ENCODE results near the gene GPC6. TPM values are rescaled to one million over a fixed set of nuclear protein-coding genes. Genes with fewer than 3 reads are reported as not detected.

The GPC6 gene
- polyA plus RNA-seq, 1 donor (not counting 4 experiments of a cell fraction or from before 2014, with no cell fraction given), result 0.42 TPM

DNA sequence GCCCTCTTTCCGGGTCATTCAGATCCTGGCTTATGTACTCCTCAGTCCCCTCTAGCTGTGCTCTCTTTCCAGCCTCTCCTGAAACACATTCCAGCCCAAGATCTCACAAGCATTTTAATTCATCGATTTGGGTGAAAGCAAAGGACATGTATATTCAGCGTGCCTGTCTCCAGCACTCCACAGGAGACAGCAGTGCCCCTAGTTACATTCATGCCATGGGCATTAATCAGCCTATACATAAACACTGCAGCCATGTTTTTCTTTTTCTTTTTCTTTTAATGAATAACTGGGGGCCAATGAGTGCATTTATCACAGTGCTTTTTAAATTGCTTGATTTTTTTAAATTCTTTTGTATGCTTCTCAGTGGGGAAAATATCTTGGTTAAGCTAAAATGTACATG, 1053.7 kb downstream of the GPC6 start:
- Histone ChIP-seq H2AFZ (ENCODE audit: control insufficient read depth, low read length) (no peak overlapping the region), H3K4me1 (ENCODE audit: control insufficient read depth, extremely low read depth, insufficient read depth, low read length) (no peaks in the 10 kb centered on the region), H3K9me3 (ENCODE audit: control insufficient read depth, low read depth, low read length) (no peaks in the 10 kb centered on the region), H3K79me2 (ENCODE audit: control insufficient read depth, insufficient read depth, low read length) (no peaks in the 10 kb centered on the region), H3K9me1 (ENCODE audit: control insufficient read depth, extremely low read depth, insufficient read depth, low read length) (no peaks in the 10 kb centered on the region), H3K9ac (ENCODE audit: control insufficient read depth, extremely low read depth, insufficient read depth, low read length) (no peak overlapping the region), H3K4me2 (ENCODE audit: control insufficient read depth, extremely low read depth, insufficient read depth, low read depth, low read length) (no peak overlapping the region), H3K27me3 (ENCODE audit: control insufficient read depth, extremely low read depth, insufficient read depth, low read length) (no peaks in the 10 kb centered on the region), H3K27ac (ENCODE audit: control insufficient read depth, insufficient read depth, low read length) (no peak overlapping the region), H3K36me3 (ENCODE audit: control insufficient read depth in 2 of 2, extremely low read depth in 1 of 2, insufficient read depth in 2 of 2, low read length in 2 of 2) (no peaks in the 10 kb centered on the region), H4K20me1 (ENCODE audit: control insufficient read depth, extremely low read depth, insufficient read depth, low read length) (no peaks in the 10 kb centered on the region), H3K4me3 (ENCODE audit: control insufficient read depth in 2 of 3, extremely low read depth in 1 of 3, insufficient read depth in 2 of 3, low read depth in 1 of 3, low read length in 3 of 3) (no peak overlapping the region)
- DNase-seq (ENCODE audit: low read depth, low spot score), result no peak
- TF ChIP-seq, protein P1, sequence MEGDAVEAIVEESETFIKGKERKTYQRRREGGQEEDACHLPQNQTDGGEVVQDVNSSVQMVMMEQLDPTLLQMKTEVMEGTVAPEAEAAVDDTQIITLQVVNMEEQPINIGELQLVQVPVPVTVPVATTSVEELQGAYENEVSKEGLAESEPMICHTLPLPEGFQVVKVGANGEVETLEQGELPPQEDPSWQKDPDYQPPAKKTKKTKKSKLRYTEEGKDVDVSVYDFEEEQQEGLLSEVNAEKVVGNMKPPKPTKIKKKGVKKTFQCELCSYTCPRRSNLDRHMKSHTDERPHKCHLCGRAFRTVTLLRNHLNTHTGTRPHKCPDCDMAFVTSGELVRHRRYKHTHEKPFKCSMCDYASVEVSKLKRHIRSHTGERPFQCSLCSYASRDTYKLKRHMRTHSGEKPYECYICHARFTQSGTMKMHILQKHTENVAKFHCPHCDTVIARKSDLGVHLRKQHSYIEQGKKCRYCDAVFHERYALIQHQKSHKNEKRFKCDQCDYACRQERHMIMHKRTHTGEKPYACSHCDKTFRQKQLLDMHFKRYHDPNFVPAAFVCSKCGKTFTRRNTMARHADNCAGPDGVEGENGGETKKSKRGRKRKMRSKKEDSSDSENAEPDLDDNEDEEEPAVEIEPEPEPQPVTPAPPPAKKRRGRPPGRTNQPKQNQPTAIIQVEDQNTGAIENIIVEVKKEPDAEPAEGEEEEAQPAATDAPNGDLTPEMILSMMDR (optimal IDR thresholded peaks at IDR 0.05 in 1 of 3, IDR thresholded peaks at IDR 0.05 in 1 of 3, conservative IDR thresholded peaks at IDR 0.05 in 1 of 3; ENCODE audit: extremely low read depth in 1 of 3, insufficient read depth in 2 of 3, low read length in 3 of 3), result no peak
- no peak for TF ChIP-seq EZH2 (IDR thresholded peaks at IDR 0.05; ENCODE audit: low read length)
- dilution Hi-C loops (cut with MboI; ENCODE audit: extremely low pct_ligation_motif_present, low sequenced_read_pairs), result no loop called here
- no peak for FAIRE-seq

DNA sequence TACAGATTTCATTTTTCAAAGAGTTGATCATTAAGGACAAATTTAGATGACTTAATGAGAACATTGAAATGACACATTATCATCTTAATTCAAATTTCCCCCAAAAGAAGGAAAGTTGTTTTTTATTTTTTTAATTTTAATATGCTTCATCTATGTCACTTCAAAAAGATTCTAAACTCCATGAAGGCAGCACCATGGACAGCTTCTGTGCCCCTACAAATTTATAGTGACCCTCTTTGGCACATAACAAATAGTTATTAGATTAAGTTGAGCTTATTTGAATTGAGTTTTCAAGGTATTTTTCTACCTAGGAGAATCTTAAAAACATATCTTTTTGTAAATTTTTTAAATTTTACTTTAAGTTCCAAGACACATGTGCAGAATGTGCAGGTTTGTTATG, 1054.2 kb downstream of the GPC6 start:
- H3K27ac ChIP-seq (ENCODE audit: control insufficient read depth, insufficient read depth, low read length), result no peak overlapping the region
- DNase-seq (ENCODE audit: low read depth, low spot score) (no peak), FAIRE-seq (no peak)
- no peak overlapping the region for H3K4me3 ChIP-seq (ENCODE audit: control insufficient read depth in 2 of 3, extremely low read depth in 1 of 3, insufficient read depth in 2 of 3, low read depth in 1 of 3, low read length in 3 of 3)
- no peaks in the 10 kb centered on the region for H3K36me3 ChIP-seq (ENCODE audit: control insufficient read depth in 2 of 2, extremely low read depth in 1 of 2, insufficient read depth in 2 of 2, low read length in 2 of 2)
- H2AFZ ChIP-seq (ENCODE audit: control insufficient read depth, low read length), result no peak overlapping the region
- no peak overlapping the region for H3K4me2 ChIP-seq (ENCODE audit: control insufficient read depth, extremely low read depth, insufficient read depth, low read depth, low read length)
- dilution Hi-C loops (cut with MboI; ENCODE audit: extremely low pct_ligation_motif_present, low sequenced_read_pairs), result no loop called here
- no peaks in the 10 kb centered on the region for H4K20me1 ChIP-seq (ENCODE audit: control insufficient read depth, extremely low read depth, insufficient read depth, low read length)
- no peak overlapping the region for H3K9ac ChIP-seq (ENCODE audit: control insufficient read depth, extremely low read depth, insufficient read depth, low read length)
- no peaks in the 10 kb centered on the region for H3K9me1 ChIP-seq (ENCODE audit: control insufficient read depth, extremely low read depth, insufficient read depth, low read length)
- no peaks in the 10 kb centered on the region for H3K27me3 ChIP-seq (ENCODE audit: control insufficient read depth, extremely low read depth, insufficient read depth, low read length)
- no peaks in the 10 kb centered on the region for H3K9me3 ChIP-seq (ENCODE audit: control insufficient read depth, low read depth, low read length)
- no peaks in the 10 kb centered on the region for H3K4me1 ChIP-seq (ENCODE audit: control insufficient read depth, extremely low read depth, insufficient read depth, low read length)
- no peak for TF ChIP-seq EZH2 (IDR thresholded peaks at IDR 0.05; ENCODE audit: low read length)
- TF ChIP-seq, protein P1 (optimal IDR thresholded peaks at IDR 0.05 in 1 of 3, IDR thresholded peaks at IDR 0.05 in 1 of 3, conservative IDR thresholded peaks at IDR 0.05 in 1 of 3; ENCODE audit: extremely low read depth in 1 of 3, insufficient read depth in 2 of 3, low read length in 3 of 3), result no peak
- no peaks in the 10 kb centered on the region for H3K79me2 ChIP-seq (ENCODE audit: control insufficient read depth, insufficient read depth, low read length)

Measured in keratinocyte (primary cell).